GM18517 (cell line): Measurements from ENCODE around the gene ANKS1B.

Experiments
- ATAC-seq: cut with Tn5 transposase; IDR thresholded peaks from one replicate; pipeline ENCODE4 v1.9.1; 2021; ENCODE audit warnings: mild to moderate bottlenecking, moderate library complexity; ENCODE audit not compliant: unreplicated experiment

ANKS1B gene

GRCh38 chr12:99231031-99231430 is 753.7 kb downstream of the ANKS1B start:
- no peak for ATAC-seq

GRCh38 chr12:99224237-99224636 is 760.5 kb downstream of the ANKS1B start:
- no peak for ATAC-seq

DNA sequence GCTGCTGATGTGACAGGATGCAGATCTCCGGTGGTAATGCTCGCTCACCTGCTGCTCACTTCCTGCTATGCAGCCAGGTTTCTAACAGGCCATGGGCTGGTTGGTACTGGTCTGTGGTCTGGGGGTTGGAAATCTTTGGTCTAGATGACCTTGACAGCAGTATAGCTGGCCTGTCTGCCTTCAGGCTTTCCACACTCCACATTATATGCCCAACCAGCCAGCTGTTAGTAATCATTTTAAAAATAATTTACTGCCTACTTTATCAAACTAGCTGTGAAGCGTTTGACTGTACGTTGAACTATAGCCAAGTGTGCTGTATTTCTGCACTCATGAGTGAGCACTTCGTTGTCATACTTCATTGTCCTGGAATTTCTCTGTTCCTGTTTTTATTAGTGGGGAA is 761.2 kb downstream of the ANKS1B start:
- no peak for ATAC-seq

DNA sequence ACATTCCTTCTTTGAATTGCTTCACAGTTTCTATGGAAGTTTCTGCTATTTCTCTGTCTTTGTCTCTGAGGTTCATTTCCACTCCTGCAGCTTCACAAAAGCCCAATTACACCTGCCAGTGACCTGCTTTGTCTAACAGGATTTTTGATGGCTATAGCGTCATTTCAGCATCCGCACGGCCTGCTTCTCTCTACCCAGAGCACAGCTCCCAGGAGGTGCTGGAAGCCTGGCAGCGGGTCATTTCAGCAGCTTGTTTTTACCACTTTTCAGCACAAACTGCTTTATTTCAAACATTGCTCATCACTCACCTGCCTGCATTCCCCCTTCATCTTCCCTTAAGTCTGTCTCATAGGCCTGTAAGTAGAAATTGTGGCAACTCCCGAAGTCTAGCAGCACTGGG is 771.7 kb downstream of the ANKS1B start:
- no peak for ATAC-seq

GRCh38 chr12:99212275-99212674 is 772.5 kb downstream of the ANKS1B start:
- ATAC-seq = no peak

DNA sequence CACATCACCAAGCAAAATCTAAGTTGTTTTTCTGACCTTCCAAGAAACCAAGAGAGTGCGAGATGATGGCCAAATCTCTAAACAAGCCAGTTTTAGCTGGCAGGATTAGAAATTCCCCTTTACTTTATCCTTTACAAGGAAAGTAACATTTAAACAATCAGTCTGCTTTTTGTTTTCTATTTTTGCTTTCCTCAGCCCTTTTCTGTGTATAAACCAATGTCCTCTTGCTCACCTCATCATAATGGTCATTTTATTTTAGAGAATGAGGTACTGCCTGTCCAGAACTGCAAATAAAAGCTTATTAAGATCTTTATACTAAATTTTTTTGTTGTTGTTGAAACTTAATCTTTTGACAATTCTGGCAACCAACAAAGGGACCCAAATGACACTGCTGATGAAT is 779.6 kb downstream of the ANKS1B start:
- no peak for ATAC-seq

- no peak for ATAC-seq
These were observed 782.7 kb downstream of the ANKS1B start for GRCh38 chr12:99201906-99202645.

GRCh38 chr12:99200711-99201384 is 783.9 kb downstream of the ANKS1B start:
- no peak for ATAC-seq

GRCh38 chr12:99195474-99195873 is 789.3 kb downstream of the ANKS1B start:
- ATAC-seq = no peak

DNA sequence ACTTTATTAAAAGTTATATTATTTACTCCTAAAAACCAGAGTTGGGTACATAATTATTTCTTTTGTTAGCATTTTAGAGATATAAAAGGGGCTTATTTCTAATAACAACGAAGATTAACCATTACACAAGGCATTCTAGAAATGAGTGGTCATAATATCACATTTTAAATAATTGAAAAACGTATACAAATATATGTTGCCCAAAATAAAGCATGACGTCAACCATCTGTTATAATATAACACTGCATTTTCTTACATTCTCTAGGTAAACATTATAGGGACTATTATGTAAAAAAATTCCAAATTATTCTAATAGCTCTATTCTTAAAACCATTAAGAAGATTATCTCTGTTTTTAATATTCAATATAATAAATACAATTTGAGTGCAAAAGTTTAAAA is 792.2 kb downstream of the ANKS1B start:
- no peak for ATAC-seq

DNA sequence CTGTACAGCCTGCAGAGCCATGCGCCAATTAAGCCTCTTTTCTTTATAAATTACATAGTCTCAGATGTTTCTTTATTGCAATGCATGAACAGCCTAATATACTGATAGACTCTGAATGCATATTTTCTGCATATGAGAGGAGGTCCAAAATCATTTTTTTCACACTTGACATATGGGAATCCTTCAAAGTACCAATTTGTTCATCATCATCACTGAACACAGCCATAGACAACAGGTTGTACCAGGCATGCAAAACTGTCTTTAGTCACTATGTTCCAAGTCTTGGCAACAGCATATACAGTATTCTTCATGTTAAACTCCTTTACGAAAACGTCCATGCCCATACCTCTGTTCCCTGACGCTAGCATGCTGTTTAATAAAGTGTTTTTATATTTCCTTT is 807.9 kb downstream of the ANKS1B start:
- no peak for ATAC-seq

- ATAC-seq = no peak
These were observed 814.3 kb downstream of the ANKS1B start for GRCh38 chr12:99170461-99170860.

- ATAC-seq = no peak
These were observed 814.7 kb downstream of the ANKS1B start for GRCh38 chr12:99170037-99170436.

DNA sequence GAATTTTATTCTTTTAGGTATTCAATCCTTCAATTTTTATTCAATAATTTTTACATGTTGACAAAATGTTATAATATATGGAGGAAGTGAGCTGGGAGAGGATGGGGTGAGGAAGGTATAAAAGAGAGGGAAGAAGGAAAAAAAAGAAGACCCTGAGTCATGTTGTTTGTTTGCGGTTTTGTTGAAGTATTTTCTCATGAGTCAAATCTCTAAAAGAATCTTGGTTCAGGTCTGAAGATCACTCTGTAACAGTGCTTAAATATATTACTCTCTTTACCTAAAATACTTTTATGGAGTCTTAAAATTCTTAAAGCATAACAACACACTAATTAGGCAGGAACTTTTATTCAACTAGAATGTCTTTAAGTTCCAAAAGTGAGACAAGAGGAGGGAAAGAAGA is 826.8 kb downstream of the ANKS1B start:
- ATAC-seq = no peak

- no peak for ATAC-seq
These were observed 829.8 kb downstream of the ANKS1B start for GRCh38 chr12:99154983-99155336.

- no peak for ATAC-seq
These were observed 830.3 kb downstream of the ANKS1B start for GRCh38 chr12:99154216-99154982.

DNA sequence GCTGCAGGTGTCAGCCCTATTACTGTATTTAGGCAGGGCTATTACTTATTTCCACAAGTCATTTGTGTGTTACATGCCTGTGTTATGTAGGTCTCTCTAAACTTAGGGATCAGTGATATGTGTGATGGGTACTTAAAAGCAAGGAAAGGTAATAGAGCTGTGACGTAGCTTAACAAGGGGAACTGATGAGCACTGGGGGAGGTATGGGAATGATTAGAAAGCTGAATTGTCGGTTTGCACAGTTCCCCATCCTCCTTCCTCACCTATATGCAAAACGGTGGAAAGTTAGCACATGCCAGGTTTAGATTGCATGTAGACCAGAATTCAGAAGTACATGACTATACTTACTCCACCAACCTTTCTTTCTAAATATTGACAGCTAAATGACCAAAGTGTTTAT is 831.4 kb downstream of the ANKS1B start:
- no peak for ATAC-seq

- no peak for ATAC-seq
These were observed 832.4 kb downstream of the ANKS1B start for GRCh38 chr12:99152337-99152736.

GRCh38 chr12:99151744-99152143 is 833.0 kb downstream of the ANKS1B start:
- no peak for ATAC-seq

- ATAC-seq = no peak
These were observed 837.6 kb downstream of the ANKS1B start for GRCh38 chr12:99147130-99147529.

- no peak for ATAC-seq
These were observed 838.0 kb downstream of the ANKS1B start for GRCh38 chr12:99146730-99147129.

DNA sequence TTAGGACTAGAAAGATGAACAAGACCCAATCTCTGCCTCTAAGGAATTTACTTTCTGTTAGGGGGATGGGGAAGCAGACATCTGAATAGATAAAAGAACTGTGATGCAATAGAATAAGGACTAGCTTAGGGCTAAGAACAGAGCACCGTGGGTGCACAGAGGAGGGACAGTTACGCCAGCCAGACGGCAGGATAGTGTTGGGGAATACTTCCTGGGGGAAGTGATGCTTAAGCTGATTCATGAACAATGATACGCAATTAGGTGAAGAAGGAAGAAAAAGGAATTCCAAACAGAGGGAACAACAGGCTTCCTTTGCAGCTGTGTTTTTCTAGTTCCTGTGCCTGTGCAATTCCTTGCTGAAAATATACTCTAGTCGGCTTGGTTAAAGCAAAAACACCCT is 838.6 kb downstream of the ANKS1B start:
- no peak for ATAC-seq
